UCSD-AML1 (cell line): Measurements from ENCODE around the gene PDE4A.
"Not testable (repeated sequence)": the region's sequence is repeated elsewhere in the genome, so short reads cannot be mapped to it uniquely, and the experiment has no call there.

Source experiments
- DNase-seq: peaks from one replicate; lab custom pipeline; 2025; ENCODE audit not compliant: unreplicated experiment; lab: John Stamatoyannopoulos, UW

PDE4A gene

GRCh38 chr19:10403137-10404021 is 17.0 kb upstream of the PDE4A start, which contains the start of gene CDC37:
CDC37 (minus strand) TSS chr19:10403542; CDS start chr19:10403479, 63 bp downstream.
- peak; percentile 96 for DNase-seq

DNA sequence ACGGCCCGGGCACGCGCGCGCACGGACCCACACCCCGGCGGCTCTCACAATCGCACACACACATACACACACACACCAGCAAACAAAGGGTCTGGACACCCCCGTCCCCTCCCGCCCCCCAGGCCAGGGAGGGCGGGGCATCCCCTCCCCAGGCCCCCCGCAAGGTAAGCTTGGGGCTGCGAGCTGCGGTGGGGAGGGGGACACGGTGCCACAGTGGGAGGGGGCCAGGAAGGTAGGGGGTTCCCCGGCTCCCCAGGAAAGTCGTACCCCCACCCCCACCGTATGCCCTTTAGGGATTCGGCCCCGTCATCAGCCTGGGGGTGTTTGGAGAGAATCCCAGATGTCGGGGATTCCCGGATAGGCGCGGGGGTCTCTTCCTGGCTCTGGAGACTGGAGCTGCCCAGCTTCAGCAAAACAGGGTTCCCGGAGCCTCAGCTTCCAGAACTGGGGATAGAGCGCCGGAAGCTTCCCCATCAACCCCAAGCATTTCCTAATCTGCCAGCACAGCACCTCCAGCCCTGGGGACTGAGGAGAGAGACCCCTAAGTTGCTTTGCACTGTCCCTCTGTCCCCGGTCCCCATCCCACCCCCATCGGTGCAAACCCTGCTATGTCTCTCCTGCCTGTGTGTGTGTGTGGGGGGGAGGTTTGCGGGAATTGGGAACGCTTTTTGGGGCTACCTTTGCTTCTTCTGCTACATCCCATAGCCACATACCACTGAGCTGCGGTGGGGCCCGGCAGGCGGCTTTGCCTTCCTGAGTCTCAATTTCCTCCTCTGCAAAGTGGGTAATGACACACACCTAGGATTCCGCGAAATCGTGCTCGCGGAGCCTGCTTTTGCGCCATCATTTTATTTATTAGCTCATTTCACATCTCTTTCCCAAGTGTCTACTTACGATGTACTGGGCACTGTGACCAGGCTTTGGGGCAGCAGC is 15.2 kb upstream of the PDE4A start:
- DNase-seq = no peak

DNA sequence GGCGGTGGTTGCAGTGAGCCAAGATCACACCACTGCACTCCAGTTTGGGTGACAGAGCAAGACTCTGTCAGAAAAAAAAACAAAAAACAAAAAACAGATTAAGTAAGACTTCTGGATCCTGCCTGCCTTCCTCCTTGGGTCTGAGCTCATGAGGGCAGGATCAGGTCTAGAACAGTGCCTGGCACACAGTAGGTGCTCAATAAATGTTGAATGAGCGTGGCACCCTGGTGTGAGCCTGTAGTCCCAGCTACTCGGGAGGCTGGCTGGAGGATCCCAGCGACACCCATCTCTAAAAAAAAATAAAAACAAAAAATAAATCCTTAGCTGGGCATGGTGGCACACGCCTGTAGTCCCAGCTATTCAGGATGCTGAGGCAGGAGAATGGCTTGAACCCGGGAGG is 14.1 kb upstream of the PDE4A start:
- no peak for DNase-seq

GRCh38 chr19:10407096-10407495 is 13.2 kb upstream of the PDE4A start:
- no peak for DNase-seq

- peak; percentile 81 for DNase-seq
These were observed 11.6 kb upstream of the PDE4A start for GRCh38 chr19:10408511-10409283.

DNA sequence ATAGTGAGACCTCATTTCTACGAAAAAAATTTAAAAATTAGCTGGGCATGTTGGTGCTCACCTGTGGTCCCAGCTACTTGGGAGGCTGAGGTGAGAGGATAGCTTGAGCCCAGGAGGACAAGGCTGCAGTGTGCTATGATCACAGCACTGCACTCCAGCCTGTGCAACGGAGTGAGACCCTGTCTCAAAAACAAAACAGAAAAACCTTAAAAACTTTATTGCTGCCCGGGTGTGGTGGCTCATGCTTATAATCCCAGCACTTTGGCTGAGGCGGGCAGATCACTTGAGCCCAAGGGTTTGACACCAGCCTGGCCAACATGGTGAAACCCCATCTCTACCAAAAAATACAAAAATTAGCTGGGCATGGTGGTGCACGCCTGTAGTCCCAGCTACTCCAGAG is 9.1 kb upstream of the PDE4A start:
- not testable (repeated sequence) for DNase-seq

DNA sequence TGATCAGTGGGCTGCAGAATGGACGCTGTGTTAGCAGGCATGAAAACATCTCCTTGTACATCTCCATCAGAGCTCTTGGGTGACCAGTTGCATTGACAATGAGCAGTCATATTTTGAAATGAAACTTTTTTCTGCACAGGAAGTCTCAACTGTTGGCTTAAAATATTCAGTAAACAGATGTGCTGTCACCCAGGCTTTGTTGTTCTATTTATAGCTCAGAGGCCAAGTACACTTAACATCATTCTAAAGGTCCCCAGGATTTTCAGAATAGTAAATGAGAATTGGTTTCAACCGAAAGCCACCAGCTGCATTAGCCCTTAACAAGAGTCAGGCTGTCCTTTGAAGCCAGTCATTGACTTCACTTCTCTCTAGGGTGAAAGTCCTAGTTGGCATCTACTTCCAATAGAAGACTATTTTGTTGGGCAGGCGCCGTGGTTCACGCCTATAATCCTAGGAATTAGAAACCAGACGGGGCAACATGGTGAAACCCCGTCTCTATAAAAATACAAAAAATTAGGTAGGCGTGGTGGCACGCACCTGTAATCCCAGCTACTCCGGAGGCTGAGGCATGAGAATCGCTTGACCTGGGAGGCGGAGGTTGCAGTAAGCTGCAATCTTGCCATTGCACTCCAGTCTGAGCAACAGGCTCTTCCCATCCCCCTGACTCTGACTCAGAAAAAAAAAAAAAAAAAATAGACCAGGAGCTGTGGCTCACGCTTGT is 7.9 kb upstream of the PDE4A start:
- no peak for DNase-seq

DNA sequence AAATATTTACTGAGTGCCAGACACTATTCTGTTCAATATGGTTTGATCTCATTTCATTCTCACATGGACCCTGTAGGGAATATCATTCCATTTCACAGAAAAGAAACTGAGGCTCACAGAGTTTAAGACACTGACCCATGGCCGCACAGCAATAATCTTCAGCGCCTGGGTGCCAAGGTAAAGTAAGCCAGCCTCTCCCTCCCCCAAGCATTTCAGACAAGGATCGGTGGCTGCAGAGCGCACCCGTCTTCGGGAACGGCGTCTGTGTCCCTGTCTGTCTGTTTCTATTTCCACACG is 4.3 kb upstream of the PDE4A start:
- DNase-seq = no peak

GRCh38 chr19:10416380-10417257 is 3.7 kb upstream of the PDE4A start:
- DNase-seq = peak; percentile 98

- DNase-seq = no peak
These were observed 2.6 kb upstream of the PDE4A start for GRCh38 chr19:10417541-10418234.

DNA sequence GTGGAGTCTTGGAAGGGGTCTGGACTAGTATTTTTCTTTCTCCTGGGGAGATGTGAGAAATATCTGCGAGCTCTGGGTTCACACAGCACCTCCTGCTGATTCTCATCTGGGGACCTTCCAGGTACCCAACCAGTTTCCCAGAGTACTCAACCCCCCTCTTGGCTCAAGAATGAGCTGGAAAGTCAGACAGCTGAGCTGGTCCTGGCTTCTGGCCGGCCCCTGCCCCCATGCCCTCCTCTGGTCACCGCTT is 2.2 kb upstream of the PDE4A start:
- no peak for DNase-seq

DNA sequence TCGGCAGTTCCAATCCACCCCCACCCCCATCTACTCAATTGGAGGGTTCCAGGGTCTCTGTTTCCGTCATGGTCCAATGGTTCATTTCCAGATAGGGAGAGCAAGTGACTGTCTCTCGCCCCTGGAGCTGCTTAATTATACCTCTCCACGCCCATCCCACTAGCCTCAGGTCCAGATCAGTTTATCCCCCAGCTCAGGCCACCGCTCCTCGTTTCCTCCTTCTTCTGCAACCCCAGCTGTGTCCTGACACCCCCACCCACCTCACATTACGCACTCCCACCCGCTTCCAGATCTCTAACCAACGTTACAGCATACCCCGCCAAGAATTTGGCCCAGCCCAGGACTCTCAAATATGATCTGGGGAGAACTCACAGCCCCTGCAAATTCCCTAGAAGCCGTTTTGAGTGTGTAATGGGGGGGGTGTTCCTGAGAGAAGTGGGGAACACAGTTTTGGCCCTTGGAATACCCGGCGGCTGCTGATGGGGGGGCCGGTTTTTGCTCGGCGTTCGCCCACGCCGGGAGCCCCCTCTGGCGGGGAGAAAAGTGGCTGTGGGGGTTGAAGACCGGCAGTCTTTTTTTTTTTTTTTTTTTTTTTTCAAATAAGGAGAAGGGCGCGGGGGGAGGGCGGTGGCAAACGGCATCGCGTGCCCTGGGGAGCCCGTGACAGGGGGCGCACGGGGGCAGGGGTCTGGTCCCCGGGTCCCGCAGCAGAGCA is 1.7 kb upstream of the PDE4A start:
- DNase-seq = no peak

DNA sequence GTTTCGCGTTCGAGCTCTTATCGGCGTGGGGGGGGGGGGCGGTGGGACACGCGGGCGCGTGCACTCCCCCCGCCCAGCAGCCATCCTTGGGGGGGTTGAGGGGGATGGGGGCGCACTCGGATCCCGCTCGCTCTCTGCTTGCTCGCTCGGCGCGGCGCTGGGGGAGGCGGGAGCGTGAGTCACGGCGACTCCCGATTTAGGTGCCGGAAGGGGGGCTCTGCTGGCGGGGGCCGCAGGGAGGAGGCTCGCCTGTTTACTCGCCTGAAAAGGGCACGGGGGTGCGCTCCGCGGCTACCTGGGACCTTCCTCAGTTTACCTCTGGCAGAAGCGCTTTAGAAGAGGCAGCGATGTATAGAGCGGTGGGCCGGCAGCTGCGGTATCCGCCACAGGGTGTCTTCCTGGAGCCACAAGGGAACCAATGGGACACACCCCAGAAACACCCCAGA is 1.1 kb upstream of the PDE4A start:
- no peak for DNase-seq

- peak; percentile 56 for DNase-seq
These were observed 493 bp upstream of the PDE4A start for GRCh38 chr19:10419646-10420443.

DNA sequence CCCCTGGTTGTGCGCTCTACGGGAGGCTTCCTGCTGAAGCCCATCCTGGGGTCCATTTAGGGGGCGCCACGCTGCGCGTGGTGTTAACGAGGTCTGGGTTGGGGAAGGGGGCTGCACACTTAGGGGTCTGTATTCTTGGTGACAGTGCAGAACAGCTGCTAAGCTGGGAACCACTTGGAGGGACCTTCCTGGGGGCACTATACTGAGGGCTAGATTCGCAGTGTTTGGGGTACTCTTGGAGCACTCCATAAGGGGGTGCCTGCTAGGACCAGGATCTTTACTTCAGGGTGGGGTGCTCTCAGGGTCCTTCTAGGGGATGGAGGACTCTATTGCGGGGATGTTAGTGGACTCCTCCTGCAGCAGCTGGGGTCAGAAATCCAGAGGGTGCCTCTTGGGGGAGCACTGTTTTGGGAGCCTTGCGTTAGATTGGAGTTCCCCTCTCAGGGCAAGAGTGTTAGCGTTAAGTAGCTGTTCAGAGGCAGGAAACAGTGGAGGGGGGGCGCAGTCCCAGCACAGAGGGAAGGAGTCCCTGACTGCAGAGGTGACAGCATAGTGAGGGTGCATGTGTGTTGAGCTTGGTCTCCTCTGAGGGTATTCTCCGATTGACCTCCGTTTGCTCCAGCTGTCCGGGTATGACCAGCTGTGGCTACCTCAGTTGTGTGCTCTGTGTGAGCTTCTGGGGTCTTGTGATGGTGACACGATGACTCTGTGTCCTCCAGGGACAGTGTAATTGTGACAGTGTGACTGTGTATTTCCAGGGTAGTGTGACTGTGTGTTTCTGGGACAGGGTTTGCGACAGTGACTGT is 1.1 kb downstream of the PDE4A start:
- no peak for DNase-seq

- DNase-seq = no peak
These were observed 1.7 kb downstream of the PDE4A start for GRCh38 chr19:10422046-10422461.

DNA sequence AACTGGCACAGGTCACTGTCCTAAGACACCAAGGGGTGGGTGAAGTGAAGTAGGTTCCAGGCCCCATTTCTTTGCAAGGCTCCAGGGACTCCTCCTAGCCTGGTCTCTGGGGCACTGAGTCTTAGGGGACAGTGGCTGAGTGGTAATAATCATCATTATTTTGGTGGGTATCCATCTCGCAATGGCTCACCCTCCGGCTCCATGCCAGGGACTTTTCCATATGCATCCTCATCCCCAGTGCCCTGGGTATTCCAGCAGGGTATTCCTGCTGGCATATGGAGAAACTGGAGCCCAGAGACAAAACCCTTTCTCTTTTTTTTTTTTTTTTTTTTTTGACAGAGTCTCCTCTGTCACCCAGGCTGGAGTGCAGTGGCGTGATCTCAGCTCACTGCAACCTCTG is 2.5 kb downstream of the PDE4A start:
- no peak for DNase-seq
